ENCODE measurements around the gene GOLGA8T. TPM values are rescaled to one million over a fixed set of nuclear protein-coding genes. Genes with fewer than 3 reads are reported as not detected.
"Not testable (repeated sequence)": the region's sequence is repeated elsewhere in the genome, so short reads cannot be mapped to it uniquely, and the experiment has no call there.

Gene GOLGA8T
- total RNA-seq: 1 to 10 TPM in 1 of 6 donors, under 1 TPM in 1, not detected in 4; 0.26 to 2.0 TPM

- not testable (repeated sequence) for H3K36me3 ChIP-seq; H3K27me3 ChIP-seq; H3K4me1 ChIP-seq; H3K27ac ChIP-seq; ATAC-seq (ENCODE audit: low FRiP score in 2 of 2); H3K4me3 ChIP-seq; DNase-seq; H3K9me3 ChIP-seq
- no CpG with 5 or more reads among the region's 7 CpGs for whole genome bisulfite sequencing, 2 donors
Measured at GRCh38 chr15:30134751-30135150, at the start of gene GOLGA8T. TSS of gene GOLGA8T (plus strand) at chr15:30135051. CDS start at chr15:30135149, 98 bp downstream.

- H3K4me3 ChIP-seq; H3K27ac ChIP-seq; H3K27me3 ChIP-seq; H3K36me3 ChIP-seq; DNase-seq; H3K9me3 ChIP-seq; ATAC-seq (ENCODE audit: low FRiP score in 2 of 2); H3K4me1 ChIP-seq: not testable (repeated sequence)
- WGBS, 2 donors: no CpG with 5 or more reads among the region's 8 CpGs
Measured at GRCh38 chr15:30097827-30098226, 37.0 kb upstream of the GOLGA8T start.

GRCh38 chr15:30102890-30103289 lies 32.0 kb upstream of the GOLGA8T start:
- not testable (repeated sequence) for DNase-seq; H3K36me3 ChIP-seq; ATAC-seq (ENCODE audit: low FRiP score in 2 of 2); H3K9me3 ChIP-seq; H3K27me3 ChIP-seq; H3K4me3 ChIP-seq; H3K4me1 ChIP-seq; H3K27ac ChIP-seq
- no CpG with 5 or more reads among the region's 12 CpGs for WGBS, 2 donors

GRCh38 chr15:30103941-30104507 lies 30.8 kb upstream of the GOLGA8T start:
- H3K27me3 ChIP-seq, H3K9me3 ChIP-seq, H3K36me3 ChIP-seq, H3K4me1 ChIP-seq, H3K27ac ChIP-seq: not testable (repeated sequence)
- WGBS, 2 donors: 13% methylated on average over 3 of the region's 42 CpGs; no CpG with 5 or more reads in 1 of the 2 donors
- ATAC-seq (ENCODE audit: low FRiP score in 2 of 2): peak; percentile 72 to 95
- peak overlapping the region in 1 of 4 donors; percentile 23 for H3K4me3 ChIP-seq
- DNase-seq: peak in 1 of 2 donors; percentile 15

GRCh38 chr15:30110591-30110990 lies 24.3 kb upstream of the GOLGA8T start:
- not testable (repeated sequence) for H3K4me1 ChIP-seq; H3K9me3 ChIP-seq; H3K27me3 ChIP-seq; H3K27ac ChIP-seq; ATAC-seq (ENCODE audit: low FRiP score in 2 of 2); H3K4me3 ChIP-seq; DNase-seq; H3K36me3 ChIP-seq
- WGBS, 2 donors: no CpG with 5 or more reads among the region's 4 CpGs

GRCh38 chr15:30130066-30130465 lies 4.8 kb upstream of the GOLGA8T start:
- not testable (repeated sequence) for ATAC-seq (ENCODE audit: low FRiP score in 2 of 2); H3K27me3 ChIP-seq; H3K27ac ChIP-seq; H3K4me3 ChIP-seq; H3K4me1 ChIP-seq; H3K9me3 ChIP-seq; DNase-seq; H3K36me3 ChIP-seq
- 0 to 20% methylated on average over 1 of the region's 2 CpGs for WGBS, 2 donors

GRCh38 chr15:30143246-30143645 lies 8.4 kb downstream of the GOLGA8T start:
- WGBS, 2 donors: no CpG with 5 or more reads among the region's 5 CpGs

GRCh38 chr15:30149891-30150290 lies 15.0 kb downstream of the GOLGA8T start:
- not testable (repeated sequence) for H3K9me3 ChIP-seq; H3K27ac ChIP-seq; ATAC-seq (ENCODE audit: low FRiP score in 2 of 2); DNase-seq; H3K4me3 ChIP-seq; H3K36me3 ChIP-seq; H3K27me3 ChIP-seq; H3K4me1 ChIP-seq
- no CpG with 5 or more reads among the region's 8 CpGs for WGBS, 2 donors

More at GRCh38 chr15:30143246-30143645, 8.4 kb downstream of the GOLGA8T start:
- not testable (repeated sequence) for H3K9me3 ChIP-seq; ATAC-seq (ENCODE audit: low FRiP score in 2 of 2); H3K4me1 ChIP-seq; H3K36me3 ChIP-seq; H3K4me3 ChIP-seq; H3K27ac ChIP-seq; H3K27me3 ChIP-seq
- peak in 1 of 2 donors; percentile 2 for DNase-seq

- 62 to 75% methylated on average over 4 of the region's 4 CpGs for WGBS, 2 donors
- H3K4me3 ChIP-seq, H3K27ac ChIP-seq, H3K36me3 ChIP-seq, H3K9me3 ChIP-seq, H3K27me3 ChIP-seq, H3K4me1 ChIP-seq: not testable (repeated sequence)
- peak in 1 of 2 donors; percentile 15 for DNase-seq
- ATAC-seq (ENCODE audit: low FRiP score in 2 of 2): peak in 1 of 2 donors; percentile 56
Measured at GRCh38 chr15:30162479-30163357, 27.9 kb downstream of the GOLGA8T start.

GRCh38 chr15:30163759-30164158 lies 28.9 kb downstream of the GOLGA8T start:
- not testable (repeated sequence) for H3K27me3 ChIP-seq; H3K4me3 ChIP-seq; ATAC-seq (ENCODE audit: low FRiP score in 2 of 2); H3K4me1 ChIP-seq; H3K27ac ChIP-seq; DNase-seq; H3K9me3 ChIP-seq; H3K36me3 ChIP-seq
- WGBS, 2 donors: 44% methylated on average over 1 of the region's 2 CpGs; no CpG with 5 or more reads in 1 of the 2 donors

- not testable (repeated sequence) for H3K27me3 ChIP-seq; H3K4me1 ChIP-seq; H3K4me3 ChIP-seq; H3K36me3 ChIP-seq; ATAC-seq (ENCODE audit: low FRiP score in 2 of 2); DNase-seq; H3K27ac ChIP-seq; H3K9me3 ChIP-seq
- no CpG with 5 or more reads among the region's 7 CpGs for WGBS, 2 donors
Measured at GRCh38 chr15:30164257-30164656, 29.4 kb downstream of the GOLGA8T start.

- not testable (repeated sequence) for H3K36me3 ChIP-seq; H3K4me1 ChIP-seq; H3K27ac ChIP-seq; DNase-seq; H3K4me3 ChIP-seq; H3K9me3 ChIP-seq; H3K27me3 ChIP-seq; ATAC-seq (ENCODE audit: low FRiP score in 2 of 2)
- WGBS, 2 donors: no CpG with 5 or more reads among the region's 9 CpGs
Measured at GRCh38 chr15:30167403-30167802, 32.6 kb downstream of the GOLGA8T start.

GRCh38 chr15:30167886-30168285 lies 33.0 kb downstream of the GOLGA8T start:
- not testable (repeated sequence) for H3K4me1 ChIP-seq; H3K9me3 ChIP-seq; H3K27ac ChIP-seq; H3K36me3 ChIP-seq; H3K27me3 ChIP-seq; H3K4me3 ChIP-seq; DNase-seq; ATAC-seq (ENCODE audit: low FRiP score in 2 of 2)
- WGBS, 2 donors: no CpG with 5 or more reads among the region's 2 CpGs

All from upper lobe of left lung (tissue), 6 donors.